Mucosa of stomach (tissue), 1 donor: ENCODE results near the gene ANKRD53.

Experiments used
- H3K27me3 ChIP-seq: one replicate; pipeline ENCODE4 v1.7.0; 2013; ENCODE audit warnings: mild to moderate bottlenecking, low read length; ENCODE audit not compliant: control insufficient read depth, insufficient read depth
- H3K36me3 ChIP-seq: one replicate; pipeline ENCODE4 v1.7.0; 2013; ENCODE audit warnings: low read length; ENCODE audit not compliant: control insufficient read depth, insufficient read depth
- H3K4me1 ChIP-seq: one replicate; pipeline ENCODE4 v1.7.0; 2013; ENCODE audit warnings: mild to moderate bottlenecking, low read length; ENCODE audit not compliant: control insufficient read depth, insufficient read depth
- H3K4me3 ChIP-seq: one replicate; pipeline ENCODE4 v1.7.0; 2013; ENCODE audit warnings: low read length
- H3K9ac ChIP-seq: one replicate; pipeline ENCODE4 v1.7.0; 2013; ENCODE audit warnings: mild to moderate bottlenecking, low read length, moderate library complexity
- H3K9me3 ChIP-seq: one replicate; pipeline ENCODE4 v1.7.0; 2013; ENCODE audit warnings: mild to moderate bottlenecking, low read length, moderate library complexity; ENCODE audit not compliant: control insufficient read depth
- donor health status: Pancreatic carcinoma.

ANKRD53 gene

GRCh38 chr2:70938586-70938950 lies 39.9 kb upstream of the ANKRD53 start:
- Histone ChIP-seq H3K27me3 (peaks cover 36% of the 10 kb centered on the region), H3K9ac (no peak overlapping the region), H3K36me3 (no peaks in the 10 kb centered on the region), H3K4me1 (peaks cover 5% of the 10 kb centered on the region), H3K9me3 (no peaks in the 10 kb centered on the region), H3K4me3 (no peak overlapping the region)

- H3K9me3 ChIP-seq = no peaks in the 10 kb centered on the region
- no peaks in the 10 kb centered on the region for H3K36me3 ChIP-seq
- H3K9ac ChIP-seq = no peak overlapping the region
- H3K27me3 ChIP-seq = peaks cover 36% of the 10 kb centered on the region
- H3K4me1 ChIP-seq = peaks cover 5% of the 10 kb centered on the region
- no peak overlapping the region for H3K4me3 ChIP-seq
Observed at GRCh38 chr2:70939001-70939838, 39.2 kb upstream of the ANKRD53 start.

- Histone ChIP-seq H3K36me3 (no peaks in the 10 kb centered on the region), H3K27me3 (peaks cover 29% of the 10 kb centered on the region), H3K9ac (no peak overlapping the region), H3K9me3 (no peaks in the 10 kb centered on the region), H3K4me3 (no peak overlapping the region), H3K4me1 (peaks cover 5% of the 10 kb centered on the region)
Observed at GRCh38 chr2:70939839-70940580, 38.4 kb upstream of the ANKRD53 start.

GRCh38 chr2:70941186-70941585 lies 37.2 kb upstream of the ANKRD53 start:
- peaks cover 25% of the 10 kb centered on the region for H3K27me3 ChIP-seq
- H3K36me3 ChIP-seq = no peaks in the 10 kb centered on the region
- H3K9me3 ChIP-seq = no peaks in the 10 kb centered on the region
- H3K9ac ChIP-seq = no peak overlapping the region
- H3K4me1 ChIP-seq = peaks cover 5% of the 10 kb centered on the region
- H3K4me3 ChIP-seq = no peak overlapping the region

- Histone ChIP-seq H3K27me3 (peaks cover 25% of the 10 kb centered on the region), H3K9ac (no peak overlapping the region), H3K9me3 (no peaks in the 10 kb centered on the region), H3K4me3 (no peak overlapping the region), H3K36me3 (no peaks in the 10 kb centered on the region), H3K4me1 (peaks cover 5% of the 10 kb centered on the region)
Observed at GRCh38 chr2:70941701-70942100, 36.7 kb upstream of the ANKRD53 start.

- Histone ChIP-seq H3K36me3 (no peaks in the 10 kb centered on the region), H3K9ac (no peak overlapping the region), H3K27me3 (peaks cover 33% of the 10 kb centered on the region), H3K4me3 (no peak overlapping the region), H3K4me1 (peaks cover 5% of the 10 kb centered on the region), H3K9me3 (no peaks in the 10 kb centered on the region)
Observed at GRCh38 chr2:70942396-70943204, 35.8 kb upstream of the ANKRD53 start.

- Histone ChIP-seq H3K4me1 (peaks cover 7% of the 10 kb centered on the region), H3K4me3 (no peak overlapping the region), H3K36me3 (no peaks in the 10 kb centered on the region), H3K9me3 (no peaks in the 10 kb centered on the region), H3K27me3 (peaks cover 38% of the 10 kb centered on the region), H3K9ac (no peak overlapping the region)
Observed at GRCh38 chr2:70943205-70943871, 35.1 kb upstream of the ANKRD53 start.

- H3K36me3 ChIP-seq = no peaks in the 10 kb centered on the region
- H3K27me3 ChIP-seq = peaks cover 35% of the 10 kb centered on the region
- H3K4me1 ChIP-seq = peaks cover 12% of the 10 kb centered on the region
- no peak overlapping the region for H3K4me3 ChIP-seq
- H3K9ac ChIP-seq = no peak overlapping the region
- no peaks in the 10 kb centered on the region for H3K9me3 ChIP-seq
Observed at GRCh38 chr2:70944111-70944690, 34.2 kb upstream of the ANKRD53 start.

GRCh38 chr2:70946832-70947442 lies 31.5 kb upstream of the ANKRD53 start:
- Histone ChIP-seq H3K27me3 (peaks cover 27% of the 10 kb centered on the region), H3K9ac (no peak overlapping the region), H3K9me3 (no peaks in the 10 kb centered on the region), H3K4me1 (peaks cover 12% of the 10 kb centered on the region), H3K4me3 (no peak overlapping the region), H3K36me3 (no peaks in the 10 kb centered on the region)

- H3K27me3 ChIP-seq = peaks cover 25% of the 10 kb centered on the region
- peaks cover 12% of the 10 kb centered on the region for H3K4me1 ChIP-seq
- H3K9me3 ChIP-seq = no peaks in the 10 kb centered on the region
- no peaks in the 10 kb centered on the region for H3K36me3 ChIP-seq
- no peak overlapping the region for H3K4me3 ChIP-seq
- H3K9ac ChIP-seq = no peak overlapping the region
Observed at GRCh38 chr2:70947556-70948184, 30.8 kb upstream of the ANKRD53 start.
